B cell (primary cell): ENCODE results near the gene FRMD8. TPM values are rescaled to one million over a fixed set of nuclear protein-coding genes. Genes with fewer than 3 reads are reported as not detected.
A peak's percentile ranks its signal among the peaks of the same experiment; 100 is the strongest.

Experiments used
- ATAC-seq: fragments of 200-7000 bp; cut with Tn5 transposase; one replicate; pipeline ENCODE4 v1.10.0; 2021; ENCODE audit warnings: low read depth, mild to moderate bottlenecking, moderate number of reproducible peaks, moderate library complexity
- CTCF ChIA-PET: fragments of 350-600 bp; sonication (Branson Sonifier 250); formaldehyde crosslinking; loops from one replicate; lab custom pipeline; 2021; ENCODE audit warnings: antibody characterized with exemption, inconsistent platforms; lab: Charles Lee
- POLR2A ChIA-PET: fragments of 350-600 bp; sonication (Branson Sonifier 250); formaldehyde crosslinking; loops from one replicate; lab custom pipeline; 2021; ENCODE audit warnings: antibody characterized with exemption; lab: Charles Lee
- DNase-seq: peaks from one replicate; pipeline ENCODE4 v3.0.0; 2013
- H2AFZ ChIP-seq: 2 replicates; pipeline ENCODE4 v1.6.1; 2012; ENCODE audit warnings: mild to moderate bottlenecking, low read depth, low read length; ENCODE audit not compliant: insufficient read depth, poor library complexity, severe bottlenecking
- H3K27ac ChIP-seq, 2 donors: 1 replicate in 1 of 2; 2 replicates in 1 of 2; pipeline ENCODE4 v1.5.1; 2012 to 2013; ENCODE audit warnings: low read length in 2 of 2, mild to moderate bottlenecking in 2 of 2, moderate library complexity in 1 of 2
- H3K27me3 ChIP-seq, 4 experiments: fragments of 200-600 bp in 1 of 4; sonication (generic) in 1 of 4; replicated peaks in 1 of 4; 1 replicate in 2 of 4; 2 replicates in 2 of 4; pipeline versions ENCODE4 v1.6.1 to v1.7.0; 2013 to 2016; ENCODE audit warnings: low read length in 3 of 4, mild to moderate bottlenecking in 2 of 4, mixed read lengths in 1 of 4, moderate library complexity in 1 of 4; ENCODE audit not compliant: insufficient read depth in 4 of 4, control insufficient read depth in 3 of 4; ENCODE audit errors: control extremely low read depth in 1 of 4
- H3K36me3 ChIP-seq, 2 experiments: replicated peaks in 1 of 2; 1 replicate in 1 of 2; 2 replicates in 1 of 2; pipeline versions ENCODE4 v1.6.1 to v1.7.1; 2013; ENCODE audit warnings: low read length in 1 of 2; ENCODE audit not compliant: insufficient read depth in 2 of 2, control insufficient read depth in 1 of 2; ENCODE audit errors: control extremely low read depth in 1 of 2, extremely low read depth in 1 of 2
- H3K4me1 ChIP-seq, 2 donors: fragments of 200-600 bp in 1 of 2; sonication (generic) in 1 of 2; 1 replicate in 1 of 2; 2 replicates in 1 of 2; pipeline versions ENCODE4 v1.5.1 to v1.6.1; 2013 to 2017; ENCODE audit warnings: low read length in 2 of 2; ENCODE audit not compliant: control insufficient read depth in 2 of 2, insufficient read depth in 2 of 2
- H3K4me2 ChIP-seq: replicated peaks from 2 replicates; pipeline ENCODE3; 2012; ENCODE audit warnings: mild to moderate bottlenecking, low read depth, low read length; ENCODE audit not compliant: poor library complexity, severe bottlenecking
- H3K4me3 ChIP-seq, 5 experiments: fragments of 200-600 bp in 1 of 5; sonication (generic) in 1 of 5; 1 replicate in 3 of 5; 2 replicates in 2 of 5; pipeline versions ENCODE4 v1.5.1 to v1.7.0; 2011 to 2016; ENCODE audit warnings: low read length in 4 of 5, mild to moderate bottlenecking in 4 of 5, low read depth in 2 of 5, control low read depth in 1 of 5, moderate library complexity in 1 of 5; ENCODE audit not compliant: insufficient read depth in 1 of 5; ENCODE audit errors: control extremely low read depth in 1 of 5, extremely low read depth in 1 of 5
- H3K79me2 ChIP-seq: fragments of 200-600 bp; sonication (generic); one replicate; pipeline ENCODE4 v1.6.0; 2016; ENCODE audit warnings: low read length; ENCODE audit not compliant: control insufficient read depth, insufficient read depth
- H3K9ac ChIP-seq: fragments of 200-600 bp; sonication (generic); 2 replicates; pipeline ENCODE4 v1.6.1; 2017; ENCODE audit warnings: mild to moderate bottlenecking, low read length, moderate library complexity
- H3K9me3 ChIP-seq, 3 donors: one replicate each; pipeline versions ENCODE4 v1.6.1 to v1.7.1; 2013; ENCODE audit warnings: low read length in 2 of 3; ENCODE audit not compliant: control insufficient read depth in 2 of 3, insufficient read depth in 1 of 3; ENCODE audit errors: control extremely low read depth in 1 of 3
- H4K20me1 ChIP-seq: 2 replicates; pipeline ENCODE4 v1.6.0; 2012; ENCODE audit warnings: mild to moderate bottlenecking, low read length; ENCODE audit not compliant: insufficient read depth, control insufficient read depth, poor library complexity, severe bottlenecking
- H3K27ac Mint-ChIP-seq: one replicate; pipeline ENCODE4 v1.8.0; 2021; ENCODE audit warnings: mixed read lengths
- H3K27me3 Mint-ChIP-seq: one replicate; pipeline ENCODE4 v1.8.0; 2021; ENCODE audit warnings: mixed read lengths
- H3K4me1 Mint-ChIP-seq: one replicate; pipeline ENCODE4 v1.8.0; 2021; ENCODE audit warnings: mixed read lengths
- H3K4me3 Mint-ChIP-seq: one replicate; pipeline ENCODE4 v1.8.0; 2021; ENCODE audit warnings: mixed read lengths
- H3K9me3 Mint-ChIP-seq: one replicate; pipeline ENCODE4 v1.8.0; 2022; ENCODE audit warnings: mixed read lengths; ENCODE audit not compliant: insufficient read depth
- CTCF ChIP-seq: fragments of 200-600 bp; IDR thresholded peaks from one replicate; pipeline ENCODE4 v1.8.0; 2022; ENCODE audit warnings: antibody characterized with exemption, mild to moderate bottlenecking
- WGBS: methylation state at CpG from one replicate; pipeline ENCODE4 v1.1.5; 2013; ENCODE audit warnings: missing lambda C conversion rate; ENCODE audit not compliant: insufficient coverage; 5-methylcytosine and 5-hydroxymethylcytosine counted together
- intact Hi-C: fragments of 100-400 bp; cut with micrococcal nuclease; formaldehyde crosslinking; loops from one replicate; pipeline ENCODE4 v1.10.0; 2022
- polyA plus RNA-seq: library from polyadenylated mRNA; depleted of rRNA; stranded (reverse); fragments of >200 nt; gene quantifications from 2 replicates; pipeline ENCODE4 v1.2.3, GENCODE V29; 2012
- total RNA-seq, 2 donors: library from RNA; stranded (reverse); fragments of 120-200 nt in 1 of 2; gene quantifications; 1 replicate in 1 of 2; 2 replicates in 1 of 2; pipeline versions ENCODE4 v1.2.3 to v1.2.4, GENCODE V29; 2013 to 2022

FRMD8 gene
- total and polyA plus RNA-seq, 2 donors (not counting 1 experiment from before 2014, with no cell fraction given), result 44.3 to 73.6 TPM

- Mint-ChIP-seq H3K27ac (peak overlapping the region; percentile 100), H3K9me3 (no peaks in the 10 kb centered on the region), H3K27me3 (no peaks in the 10 kb centered on the region), H3K4me3 (peak overlapping the region; percentile 96), H3K4me1 (peaks cover 64% of the 10 kb centered on the region)
- Histone ChIP-seq H3K9me3 (no peaks in the 10 kb centered on the region), H3K79me2 (peaks cover 60% of the 10 kb centered on the region), H3K4me2 (peak overlapping the region; percentile 94), H3K9ac (peak overlapping the region; percentile 77), H2AFZ (peak overlapping the region; percentile 74), H3K27me3 (no peaks in the 10 kb centered on the region), H3K36me3 (peaks cover 0 to 7% of the 10 kb centered on the region in 2 experiments), H3K27ac (peak overlapping the region; percentile 91 to 97), H4K20me1 (no peaks in the 10 kb centered on the region), H3K4me3 (peak overlapping the region; percentile 43 to 86 (median 63)), H3K4me1 (peaks cover 57 to 69% of the 10 kb centered on the region in 2 donors)
- POLR2A ChIA-PET, result interaction anchor here (0.5 to 16.5 kb wide), 23 partner anchors 9 to 142 kb away, joined by 3 to 1159 read pairs (median 7); partner anchors contain the start of genes FRMD8, MALAT1, SCYL1 and SLC25A45
- CTCF ChIA-PET, result interaction anchor here (0.7 to 14.9 kb wide), 27 partner anchors 8 to 282 kb away, joined by 3 to 541 read pairs (median 9); partner anchors contain the start of genes FRMD8, MALAT1, SCYL1 and SLC25A45
- intact Hi-C loops, result loop anchor here (1.0 to 2.0 kb wide), 8 partner anchors 8 to 93 kb away; partner anchors contain the start of gene SLC25A45
- TF ChIP-seq CTCF, result no peak
- ATAC-seq (no peak), DNase-seq (peak; percentile 61)
- WGBS, result 8% methylated on average over 12 of the region's 14 CpGs
These were observed 30.6 kb downstream of the FRMD8 start for GRCh38 chr11:65416841-65417701.
